HepG2 (cell line): ENCODE measurements around the gene GLRA1. TPM values are rescaled to one million over a fixed set of nuclear protein-coding genes. Genes with fewer than 3 reads are reported as not detected.

Experiments used
- ATAC-seq: fragments of 200-7000 bp; cut with Tn5 transposase; 3 replicates; pipeline ENCODE4 v1.9.1; 2020; ENCODE audit warnings: mild to moderate bottlenecking, moderate library complexity
- BruUV-seq: library from RNA; stranded (reverse); fragments of 400-500 nt; replicated peaks from 2 replicates; lab custom pipeline; 2021; lab: Mats Ljungman, UMichigan
- CTCF ChIA-PET: fragments of 300-600 bp; formaldehyde crosslinking; extraction: SDS; loops from one replicate; lab custom pipeline; 2021; ENCODE audit warnings: low total read pairs, inconsistent platforms, low intra/inter-chr PET ratio; lab: Yijun Ruan, JAX
- POLR2A ChIA-PET: fragments of 350-600 bp; sonication (Branson Sonifier 250); formaldehyde crosslinking; loops from one replicate; lab custom pipeline; 2020; ENCODE audit warnings: antibody characterized with exemption, inconsistent platforms; lab: Yijun Ruan, JAX
- DNase-seq: peaks from one replicate; pipeline ENCODE4 v3.0.0-alpha.2; 2015; ENCODE audit warnings: low spot score
- FAIRE-seq: peaks from 3 replicates; lab custom pipeline; 2011; peaks lifted over from hg19 to GRCh38; lab: Jason Lieb, UNC
- H2AFZ ChIP-seq: one replicate; pipeline ENCODE4 v1.6.1; 2011; ENCODE audit warnings: low read length, inconsistent platforms
- H3K27ac ChIP-seq: fragments of 300-600 bp; 3 replicates; pipeline ENCODE4 v1.8.0; 2011; ENCODE audit warnings: mixed run types, mild to moderate bottlenecking, mixed read lengths, low read length, inconsistent platforms; ENCODE audit not compliant: insufficient read depth; ENCODE audit errors: extremely low read length
- H3K27me3 ChIP-seq, 2 experiments: fragments of 200-600 bp in 1 of 2; 2 replicates in 1 of 2; 3 replicates in 1 of 2; pipeline versions ENCODE4 v1.6.0 to v1.8.0; 2011; ENCODE audit warnings: low read length in 2 of 2, mild to moderate bottlenecking in 2 of 2, moderate library complexity in 2 of 2, inconsistent platforms in 1 of 2; ENCODE audit not compliant: insufficient read depth in 2 of 2, control insufficient read depth in 1 of 2
- H3K36me3 ChIP-seq, 2 experiments: fragments of 200-600 bp in 1 of 2; replicated peaks in 1 of 2; 2 replicates in 1 of 2; 3 replicates in 1 of 2; pipeline versions ENCODE4 v1.5.1 to v1.8.0; 2011; ENCODE audit warnings: low read length in 2 of 2, inconsistent platforms in 1 of 2; ENCODE audit not compliant: insufficient read depth in 2 of 2, control insufficient read depth in 1 of 2
- H3K4me1 ChIP-seq: 2 replicates; pipeline ENCODE4 v1.5.1; 2012; ENCODE audit warnings: low read length, inconsistent platforms; ENCODE audit not compliant: insufficient read depth
- H3K4me2 ChIP-seq: 2 replicates; pipeline ENCODE4 v1.6.0; 2011; ENCODE audit warnings: low read depth, low read length, inconsistent platforms
- H3K4me3 ChIP-seq, 3 experiments: fragments of 200-600 bp in 1 of 3; sonication (generic), shearing (Covaris generic) in 1 of 3; replicated peaks in 1 of 3; 2 replicates each; pipeline ENCODE4 v1.5.1; 2011 to 2016; ENCODE audit warnings: low read length in 3 of 3, inconsistent platforms in 2 of 3, low read depth in 2 of 3, mild to moderate bottlenecking in 2 of 3, control low read depth in 1 of 3, mixed read lengths in 1 of 3; ENCODE audit not compliant: insufficient read depth in 1 of 3
- H3K79me2 ChIP-seq: one replicate; pipeline ENCODE4 v1.6.1; 2011; ENCODE audit warnings: low read length, inconsistent platforms; ENCODE audit not compliant: insufficient read depth
- H3K9ac ChIP-seq: 2 replicates; pipeline ENCODE4 v1.6.0; 2011; ENCODE audit warnings: mild to moderate bottlenecking, low read depth, low read length, inconsistent platforms; ENCODE audit not compliant: insufficient read depth
- H3K9me3 ChIP-seq: 2 replicates; pipeline ENCODE4 v1.5.1; 2012; ENCODE audit warnings: mild to moderate bottlenecking, low read length
- H4K20me1 ChIP-seq: 2 replicates; pipeline ENCODE4 v1.6.0; 2011; ENCODE audit warnings: inconsistent platforms, mild to moderate bottlenecking, low read length, moderate library complexity; ENCODE audit not compliant: insufficient read depth
- DNMT1 ChIP-seq: sonication (generic); formaldehyde crosslinking; IDR thresholded peaks from 2 replicates; pipeline ENCODE4 v1.5.1; 2020; ENCODE audit warnings: mild to moderate bottlenecking, missing genetic modification reagents
- FOSL2 ChIP-seq: sonication (generic); formaldehyde crosslinking; IDR thresholded peaks from 2 replicates; pipeline ENCODE4 v1.4.0; 2020; ENCODE audit warnings: missing genetic modification reagents
- FOXO1 ChIP-seq: sonication (generic); formaldehyde crosslinking; IDR thresholded peaks from 2 replicates; pipeline ENCODE4 v1.4.0; 2020; ENCODE audit warnings: missing genetic modification reagents
- NKX3-1 ChIP-seq: sonication (generic); formaldehyde crosslinking; IDR thresholded peaks from 2 replicates; pipeline ENCODE4 v1.5.0; 2020; ENCODE audit warnings: missing genetic modification reagents
- POGZ ChIP-seq: sonication (generic); formaldehyde crosslinking; IDR thresholded peaks from 2 replicates; pipeline ENCODE4 v1.4.0; 2020; ENCODE audit warnings: mild to moderate bottlenecking, missing genetic modification reagents
- RAD51 ChIP-seq: fragments of 450-650 bp; IDR thresholded peaks from 2 replicates; pipeline ENCODE4 v1.6.1; 2016; ENCODE audit warnings: borderline replicate concordance
- SIX1 ChIP-seq: sonication (generic); formaldehyde crosslinking; IDR thresholded peaks from 2 replicates; pipeline ENCODE4 v1.4.0; 2020; ENCODE audit warnings: missing genetic modification reagents, borderline replicate concordance
- SRSF4 ChIP-seq: fragments of 200-400 bp; formaldehyde crosslinking; IDR thresholded peaks from one replicate; pipeline ENCODE4 v1.6.1; 2018; ENCODE audit warnings: mild to moderate bottlenecking, low read depth, low read length, moderate library complexity; ENCODE audit not compliant: poor library complexity, severe bottlenecking
- TOPORS ChIP-seq: sonication (generic); formaldehyde crosslinking; IDR thresholded peaks from 2 replicates; pipeline ENCODE4 v1.8.0; 2023; ENCODE audit warnings: mild to moderate bottlenecking, missing genetic modification reagents
- YEATS4 ChIP-seq: sonication (generic); formaldehyde crosslinking; IDR thresholded peaks from 2 replicates; pipeline ENCODE4 v1.4.0; 2020; ENCODE audit warnings: missing genetic modification reagents, borderline replicate concordance
- ZBTB21 ChIP-seq: sonication (generic); formaldehyde crosslinking; IDR thresholded peaks from 2 replicates; pipeline ENCODE4 v1.4.0; 2020; ENCODE audit warnings: missing genetic modification reagents
- ZIK1 ChIP-seq: sonication (generic); formaldehyde crosslinking; IDR thresholded peaks from 2 replicates; pipeline ENCODE4 v1.5.0; 2020; ENCODE audit warnings: mild to moderate bottlenecking, low read depth, missing genetic modification reagents, borderline replicate concordance
- ZNF235 ChIP-seq: sonication (generic); formaldehyde crosslinking; IDR thresholded peaks from 2 replicates; pipeline ENCODE4 v1.8.1; 2023; ENCODE audit warnings: mild to moderate bottlenecking, missing genetic modification reagents, borderline replicate concordance
- ZNF337 ChIP-seq: sonication (generic); formaldehyde crosslinking; IDR thresholded peaks from 2 replicates; pipeline ENCODE4 v1.5.1; 2020; ENCODE audit warnings: missing genetic modification reagents, low read depth, mild to moderate bottlenecking, borderline replicate concordance
- WGBS: methylation state at CpG from one replicate; pipeline ENCODE4 v1.1.6; 2017; ENCODE audit warnings: low lambda C conversion rate; 5-methylcytosine and 5-hydroxymethylcytosine counted together
- in situ Hi-C: cut with HindIII; loops from 2 replicates; pipeline ENCODE4 v1.10.0; 2017; ENCODE audit warnings: low pct_unique_long_range_greater_than_20kb; ENCODE audit not compliant: extremely low pct_ligation_motif_present
- intact Hi-C: fragments of 100-400 bp; cut with micrococcal nuclease; formaldehyde crosslinking; loops from one replicate; pipeline ENCODE4 v1.10.0; 2022; ENCODE audit not compliant: unreplicated experiment
- polyA plus RNA-seq, 8 experiments: library from polyadenylated mRNA; depleted of rRNA in 3 of 8; stranded (reverse) in 7 of 8; unstranded in 1 of 8; fragments of >200 nt; fragmentation: Illumina TruSeq in 4 of 8; extraction: Trizol in 4 of 8; gene quantifications; 2 replicates each; pipeline versions ENCODE4 v1.2.1 to v1.2.3, GENCODE V29; 2011 to 2016; ENCODE audit warnings: low read depth in 4 of 8, missing spikeins in 1 of 8, mixed read lengths in 1 of 8; ENCODE audit not compliant: insufficient read depth in 1 of 8
- total RNA-seq, 5 experiments: library from RNA; depleted of rRNA; stranded (reverse); fragments of >200 nt; fragmentation: Illumina TruSeq; extraction: Trizol; gene quantifications; 2 replicates each; pipeline ENCODE4 v1.2.3, GENCODE V29; 2016; ENCODE audit warnings: low read depth in 1 of 5
- TF ChIP-seq, protein P1 (sequence below): sonication (generic); formaldehyde crosslinking; IDR thresholded peaks from 2 replicates; pipeline ENCODE4 v1.4.0; 2020; ENCODE audit warnings: low read depth, mild to moderate bottlenecking, missing genetic modification reagents
- TF ChIP-seq, protein P2 (sequence below): sonication (generic); formaldehyde crosslinking; IDR thresholded peaks from 2 replicates; pipeline ENCODE4 v1.8.0; 2022; ENCODE audit warnings: missing genetic modification reagents, low read depth, mild to moderate bottlenecking, borderline replicate concordance

GLRA1 gene
- total and polyA plus RNA-seq, 2 of the 13 experiments (the other 11 are each of a cell fraction or from before 2014, with no cell fraction given), result not detected

DNA sequence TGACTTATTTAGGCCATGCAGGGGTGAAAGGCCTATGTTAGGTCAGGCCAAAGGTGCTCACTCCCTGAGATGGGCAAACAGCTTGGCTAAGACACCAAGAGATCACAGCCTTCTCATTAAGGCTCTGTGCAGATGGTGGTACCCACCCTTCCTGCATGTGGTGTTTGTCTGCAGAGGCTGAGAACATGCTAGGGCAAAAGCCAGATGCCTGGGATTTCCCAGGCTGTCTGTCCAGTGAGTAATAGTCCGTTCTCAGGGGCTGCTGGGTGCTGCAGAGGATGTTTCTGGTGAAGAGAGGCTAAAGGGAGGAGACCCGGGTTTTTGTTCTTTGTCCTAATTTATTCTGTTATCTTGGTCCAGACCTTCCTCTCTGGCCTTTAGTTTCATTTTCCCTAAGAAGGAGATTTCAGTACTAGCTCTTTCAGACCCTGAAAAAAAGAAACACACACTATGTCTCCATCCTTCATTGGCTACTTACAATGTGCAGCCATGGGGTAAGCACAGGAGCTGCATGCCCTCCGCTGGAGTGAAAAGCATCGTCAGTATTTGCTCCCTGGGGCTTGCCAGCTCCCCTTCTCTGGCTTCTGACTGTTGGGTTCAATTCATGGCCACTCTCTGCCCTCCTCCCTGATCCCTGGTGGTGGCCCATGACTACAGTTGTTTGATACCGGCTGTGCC is 23.4 kb upstream of the GLRA1 start:
- intact Hi-C loops (no loop called here), in situ Hi-C loops (no loop called here)
- Histone ChIP-seq H3K4me2 (no peak overlapping the region), H2AFZ (no peak overlapping the region), H3K27ac (no peak overlapping the region), H3K79me2 (no peaks in the 10 kb centered on the region), H4K20me1 (no peaks in the 10 kb centered on the region), H3K4me1 (no peaks in the 10 kb centered on the region), H3K9ac (no peak overlapping the region), H3K9me3 (no peaks in the 10 kb centered on the region), H3K4me3 (no peak overlapping the region), H3K27me3 (no peaks in the 10 kb centered on the region), H3K36me3 (no peaks in the 10 kb centered on the region)
- no TSS peak for BruUV-seq
- POLR2A ChIA-PET, result no interaction called here
- no peak for DNase-seq
- no peak for ATAC-seq
- CTCF ChIA-PET, result no interaction called here
- TF ChIP-seq SRSF4 (no peak), RAD51 (no peak)
- no peak for FAIRE-seq
- WGBS, result 4% methylated on average over 5 of the region's 5 CpGs

DNA sequence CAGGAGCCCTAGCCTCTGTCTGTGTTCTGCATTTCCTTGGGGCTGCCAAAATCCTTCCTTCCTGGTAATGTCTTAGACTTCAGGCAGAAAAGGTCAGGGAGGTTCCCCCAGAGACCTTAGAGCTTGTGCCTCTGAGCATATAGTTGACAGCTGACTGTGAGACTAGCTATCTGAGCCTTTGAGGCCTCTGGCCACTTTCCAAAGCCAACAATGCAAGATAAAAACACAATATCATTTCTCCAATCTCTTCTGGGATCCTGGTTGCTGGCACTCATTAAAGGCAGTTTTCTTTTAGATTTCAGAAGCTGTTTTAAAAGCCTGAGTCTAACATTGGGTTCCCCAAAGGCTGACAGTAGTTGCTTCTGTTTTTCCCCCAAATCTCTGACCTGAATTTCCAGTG is 13.2 kb upstream of the GLRA1 start:
- no peak overlapping the region for H3K9ac ChIP-seq
- intact Hi-C loops (no loop called here), in situ Hi-C loops (no loop called here)
- no peaks in the 10 kb centered on the region for H4K20me1 ChIP-seq
- no peak for TF ChIP-seq DNMT1 (CRISPR knock-in tag)
- TF ChIP-seq, protein P1, sequence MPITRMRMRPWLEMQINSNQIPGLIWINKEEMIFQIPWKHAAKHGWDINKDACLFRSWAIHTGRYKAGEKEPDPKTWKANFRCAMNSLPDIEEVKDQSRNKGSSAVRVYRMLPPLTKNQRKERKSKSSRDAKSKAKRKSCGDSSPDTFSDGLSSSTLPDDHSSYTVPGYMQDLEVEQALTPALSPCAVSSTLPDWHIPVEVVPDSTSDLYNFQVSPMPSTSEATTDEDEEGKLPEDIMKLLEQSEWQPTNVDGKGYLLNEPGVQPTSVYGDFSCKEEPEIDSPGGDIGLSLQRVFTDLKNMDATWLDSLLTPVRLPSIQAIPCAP (CRISPR knock-in tag), result no peak
- TF ChIP-seq ZNF337 (CRISPR knock-in tag), result no peak
- no peak for TF ChIP-seq POGZ
- TF ChIP-seq TOPORS (CRISPR knock-in tag), result no peak
- no peak for TF ChIP-seq SIX1
- TF ChIP-seq, protein P2, sequence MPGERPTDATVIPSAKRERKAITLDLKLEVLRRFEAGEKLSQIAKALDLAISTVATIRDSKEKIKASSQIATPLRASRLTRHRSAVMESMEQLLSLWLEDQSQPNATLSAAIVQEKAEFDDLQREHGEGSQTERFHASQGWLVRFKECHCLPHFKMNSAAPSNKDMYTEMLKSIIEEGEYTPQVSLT (CRISPR knock-in tag), result no peak
- no peak for TF ChIP-seq FOXO1 (CRISPR knock-in tag)
- TF ChIP-seq ZIK1, result no peak
- TF ChIP-seq NKX3-1 (CRISPR knock-in tag), result no peak
- TF ChIP-seq ZBTB21, result no peak
- no peak for TF ChIP-seq YEATS4 (CRISPR knock-in tag)
- TF ChIP-seq FOSL2, result no peak
- no peak for TF ChIP-seq ZNF235 (CRISPR knock-in tag)
- H3K27ac ChIP-seq, result no peak overlapping the region
- ATAC-seq, result no peak
- no TSS peak for BruUV-seq
- ChIA-PET CTCF (no interaction called here), POLR2A (no interaction called here)
- no peak overlapping the region for H2AFZ ChIP-seq
- no peak overlapping the region for H3K4me2 ChIP-seq
- H3K4me1 ChIP-seq, result no peaks in the 10 kb centered on the region
- no peak overlapping the region for H3K4me3 ChIP-seq
- no peaks in the 10 kb centered on the region for H3K27me3 ChIP-seq
- no peaks in the 10 kb centered on the region for H3K9me3 ChIP-seq
- FAIRE-seq, result no peak
- no peaks in the 10 kb centered on the region for H3K79me2 ChIP-seq
- no peaks in the 10 kb centered on the region for H3K36me3 ChIP-seq
- DNase-seq, result no peak
